ENCODE measurements around the gene OSGEP. TPM values are rescaled to one million over a fixed set of nuclear protein-coding genes. Genes with fewer than 3 reads are reported as not detected.

Gene OSGEP
- total RNA-seq, 1 donor from 2014 or later, result 67.0 TPM

- Histone ChIP-seq H3K27ac (no peak overlapping the region), H3F3A (ENCODE audit: low read depth) (no peaks in the 10 kb centered on the region), H3K9ac (no peak overlapping the region), H3K4me3 (no peak overlapping the region), H3K4me2 (no peak overlapping the region), H3K27me3 (no peaks in the 10 kb centered on the region), H3K79me2 (ENCODE audit: low read depth) (no peaks in the 10 kb centered on the region), H3K9me3 (ENCODE audit: low read depth) (no peaks in the 10 kb centered on the region), H3K4me1 (peaks cover 6% of the 10 kb centered on the region), H2AFZ (replicated peaks) (no peak overlapping the region), H4K20me1 (ENCODE audit: low read depth) (no peaks in the 10 kb centered on the region), H3K36me3 (no peaks in the 10 kb centered on the region)
- no peaks in the 10 kb centered on the region for H3K36me3 Mint-ChIP-seq
- H3K4me1 Mint-ChIP-seq, result peaks cover 12% of the 10 kb centered on the region
- no peaks in the 10 kb centered on the region for H3K9me3 Mint-ChIP-seq
- H3K27ac Mint-ChIP-seq, result no peak overlapping the region
- no peak for DNase-seq (ENCODE audit: low spot score)
- H3K4me3 Mint-ChIP-seq, result no peak overlapping the region
- TF ChIP-seq CTCF (IDR thresholded peaks at IDR 0.05), result no peak
- no peak for TF ChIP-seq EZH2phosphoT487 (IDR thresholded peaks at IDR 0.05)
- no peak for TF ChIP-seq EZH2 (IDR thresholded peaks at IDR 0.05)
- H3K27me3 Mint-ChIP-seq (ENCODE audit: insufficient read depth, low read depth), result no peaks in the 10 kb centered on the region
Measured at GRCh38 chr14:20494935-20495766, 40.5 kb upstream of the OSGEP start.

- no peaks in the 10 kb centered on the region for H3K79me2 ChIP-seq (ENCODE audit: low read depth)
- H3K27ac Mint-ChIP-seq, result no peak overlapping the region
- H3K4me3 Mint-ChIP-seq, result no peak overlapping the region
- DNase-seq (ENCODE audit: low spot score), result no peak
- H3K27me3 ChIP-seq, result no peaks in the 10 kb centered on the region
- no peaks in the 10 kb centered on the region for H3K9me3 ChIP-seq (ENCODE audit: low read depth)
- TF ChIP-seq CTCF (IDR thresholded peaks at IDR 0.05) (no peak), EZH2phosphoT487 (IDR thresholded peaks at IDR 0.05) (no peak), EZH2 (IDR thresholded peaks at IDR 0.05) (no peak)
- no peak overlapping the region for H3K4me3 ChIP-seq
- no peak overlapping the region for H3K27ac ChIP-seq
- no peaks in the 10 kb centered on the region for H4K20me1 ChIP-seq (ENCODE audit: low read depth)
- H3K9me3 Mint-ChIP-seq, result no peaks in the 10 kb centered on the region
- no peak overlapping the region for H3K4me2 ChIP-seq
- no peaks in the 10 kb centered on the region for H3K36me3 ChIP-seq
- no peaks in the 10 kb centered on the region for H3K4me1 ChIP-seq
- no peaks in the 10 kb centered on the region for H3K27me3 Mint-ChIP-seq (ENCODE audit: insufficient read depth, low read depth)
- H2AFZ ChIP-seq (replicated peaks), result peak overlapping the region; percentile 57
- H3K9ac ChIP-seq, result no peak overlapping the region
- H3K4me1 Mint-ChIP-seq, result peaks cover 4% of the 10 kb centered on the region
- H3K36me3 Mint-ChIP-seq, result no peaks in the 10 kb centered on the region
- no peaks in the 10 kb centered on the region for H3F3A ChIP-seq (ENCODE audit: low read depth)
Measured at GRCh38 chr14:20493634-20494033, 39.0 kb upstream of the OSGEP start.

GRCh38 chr14:20492486-20492885 is 37.9 kb upstream of the OSGEP start:
- H3K9me3 Mint-ChIP-seq, result no peaks in the 10 kb centered on the region
- Histone ChIP-seq H3K9me3 (ENCODE audit: low read depth) (no peaks in the 10 kb centered on the region), H3K9ac (no peak overlapping the region), H3K4me1 (no peaks in the 10 kb centered on the region), H4K20me1 (ENCODE audit: low read depth) (no peaks in the 10 kb centered on the region), H3F3A (ENCODE audit: low read depth) (no peaks in the 10 kb centered on the region), H3K27ac (no peak overlapping the region), H3K4me3 (no peak overlapping the region), H3K4me2 (no peak overlapping the region), H3K79me2 (ENCODE audit: low read depth) (no peaks in the 10 kb centered on the region), H2AFZ (replicated peaks) (no peak overlapping the region), H3K36me3 (no peaks in the 10 kb centered on the region), H3K27me3 (no peaks in the 10 kb centered on the region)
- no peak overlapping the region for H3K4me3 Mint-ChIP-seq
- no peak for TF ChIP-seq CTCF (IDR thresholded peaks at IDR 0.05)
- DNase-seq (ENCODE audit: low spot score), result no peak
- peaks cover 3% of the 10 kb centered on the region for H3K4me1 Mint-ChIP-seq
- peaks cover 2% of the 10 kb centered on the region for H3K27me3 Mint-ChIP-seq (ENCODE audit: insufficient read depth, low read depth)
- H3K27ac Mint-ChIP-seq, result no peak overlapping the region
- H3K36me3 Mint-ChIP-seq, result no peaks in the 10 kb centered on the region
